Mesenchymal stem cell (in vitro differentiated cells and primary cell): ENCODE data around the gene FAM89B.

Experiments used
- DNase-seq: peaks from one replicate; pipeline ENCODE4 v3.0.0-alpha.2; 2013
- H2AFZ ChIP-seq: one replicate; pipeline ENCODE4 v1.6.1; 2013; ENCODE audit warnings: low read depth, mild to moderate bottlenecking, control low read depth, inconsistent platforms, low read length, moderate library complexity
- H2AK5ac ChIP-seq: 2 replicates; pipeline ENCODE4 v1.6.1; 2013; ENCODE audit warnings: low read length, moderate library complexity, mild to moderate bottlenecking, inconsistent platforms; ENCODE audit not compliant: severe bottlenecking
- H2BK120ac ChIP-seq: one replicate; pipeline ENCODE4 v1.6.1; 2013; ENCODE audit warnings: low read depth, mild to moderate bottlenecking, inconsistent platforms, low read length, moderate library complexity
- H2BK12ac ChIP-seq, 2 experiments: one replicate each; pipeline ENCODE4 v1.6.1; 2013; ENCODE audit warnings: inconsistent platforms in 2 of 2, low read length in 2 of 2, mild to moderate bottlenecking in 2 of 2, moderate library complexity in 2 of 2, control low read depth in 1 of 2
- H2BK15ac ChIP-seq: one replicate; pipeline ENCODE4 v1.6.1; 2013; ENCODE audit warnings: mild to moderate bottlenecking, low read depth, inconsistent platforms; ENCODE audit not compliant: poor library complexity, severe bottlenecking
- H2BK5ac ChIP-seq: 2 replicates; pipeline ENCODE4 v1.6.1; 2013; ENCODE audit warnings: low read depth, mild to moderate bottlenecking, low read length, control low read depth, inconsistent platforms; ENCODE audit not compliant: poor library complexity, severe bottlenecking
- H3K14ac ChIP-seq, 2 experiments: one replicate each; pipeline ENCODE4 v1.6.1; 2013; ENCODE audit warnings: inconsistent platforms in 2 of 2, low read length in 2 of 2, control low read depth in 1 of 2, mild to moderate bottlenecking in 1 of 2, moderate library complexity in 1 of 2
- H3K18ac ChIP-seq, 2 experiments: one replicate each; pipeline ENCODE4 v1.6.1; 2013; ENCODE audit warnings: inconsistent platforms in 2 of 2, low read length in 2 of 2, control low read depth in 1 of 2, low read depth in 1 of 2, mild to moderate bottlenecking in 1 of 2
- H3K23ac ChIP-seq, 2 experiments: one replicate each; pipeline ENCODE4 v1.6.1; 2013; ENCODE audit warnings: inconsistent platforms in 2 of 2, low read length in 2 of 2, mild to moderate bottlenecking in 2 of 2, moderate library complexity in 2 of 2, control low read depth in 1 of 2
- H3K27ac ChIP-seq: 2 replicates; pipeline ENCODE4 v1.5.1; 2013; ENCODE audit warnings: mild to moderate bottlenecking, moderate library complexity, low read length, control low read depth, inconsistent platforms; ENCODE audit not compliant: poor library complexity, severe bottlenecking
- H3K27me3 ChIP-seq, 2 experiments: 2 replicates each; pipeline versions ENCODE4 v1.6.1 to v1.7.0; 2013; ENCODE audit warnings: low read length in 2 of 2, mild to moderate bottlenecking in 2 of 2, moderate library complexity in 2 of 2, control low read depth in 1 of 2, inconsistent platforms in 1 of 2; ENCODE audit not compliant: control insufficient read depth in 1 of 2, insufficient read depth in 1 of 2
- H3K36me3 ChIP-seq, 2 experiments: 2 replicates each; pipeline versions ENCODE4 v1.6.1 to v1.7.0; 2013; ENCODE audit warnings: low read length in 2 of 2, control low read depth in 1 of 2, inconsistent platforms in 1 of 2, low read depth in 1 of 2, mild to moderate bottlenecking in 1 of 2; ENCODE audit not compliant: insufficient read depth in 2 of 2, control insufficient read depth in 1 of 2
- H3K4ac ChIP-seq, 2 experiments: one replicate each; pipeline ENCODE4 v1.6.1; 2013; ENCODE audit warnings: inconsistent platforms in 2 of 2, low read length in 2 of 2, mild to moderate bottlenecking in 2 of 2, moderate library complexity in 2 of 2, control low read depth in 1 of 2, low read depth in 1 of 2
- H3K4me1 ChIP-seq: 2 replicates; pipeline ENCODE4 v1.6.1; 2013; ENCODE audit warnings: low read depth, low read length, control low read depth; ENCODE audit not compliant: control insufficient read depth, insufficient read depth
- H3K4me2 ChIP-seq: 2 replicates; pipeline ENCODE4 v1.6.1; 2013; ENCODE audit warnings: low read length, mild to moderate bottlenecking, inconsistent platforms; ENCODE audit not compliant: poor library complexity, severe bottlenecking
- H3K4me3 ChIP-seq, 2 experiments: 2 replicates each; pipeline versions ENCODE4 v1.5.1 to v1.7.0; 2013; ENCODE audit warnings: low read length in 2 of 2, mild to moderate bottlenecking in 2 of 2, control low read depth in 1 of 2, low read depth in 1 of 2; ENCODE audit not compliant: insufficient read depth in 1 of 2
- H3K79me1 ChIP-seq: replicated peaks from 2 replicates; pipeline ENCODE4 v1.6.1; 2013; ENCODE audit warnings: mild to moderate bottlenecking, control low read depth, low read length, inconsistent platforms; ENCODE audit not compliant: poor library complexity, severe bottlenecking
- H3K9ac ChIP-seq: 2 replicates; pipeline ENCODE4 v1.7.0; 2013; ENCODE audit warnings: mild to moderate bottlenecking, low read length, moderate library complexity
- H3K9me3 ChIP-seq: 2 replicates; pipeline ENCODE4 v1.7.0; 2013; ENCODE audit warnings: mild to moderate bottlenecking, low read length; ENCODE audit not compliant: control insufficient read depth
- H4K8ac ChIP-seq: one replicate; pipeline ENCODE4 v1.6.1; 2013; ENCODE audit warnings: inconsistent platforms, mild to moderate bottlenecking, low read length, moderate library complexity
- H4K91ac ChIP-seq: one replicate; pipeline ENCODE4 v1.6.1; 2013; ENCODE audit warnings: mild to moderate bottlenecking, low read length, inconsistent platforms
- WGBS: methylation state at CpG from one replicate; pipeline ENCODE4 v1.1.7; 2013; ENCODE audit warnings: mixed read lengths; 5-methylcytosine and 5-hydroxymethylcytosine counted together

FAM89B gene

DNA sequence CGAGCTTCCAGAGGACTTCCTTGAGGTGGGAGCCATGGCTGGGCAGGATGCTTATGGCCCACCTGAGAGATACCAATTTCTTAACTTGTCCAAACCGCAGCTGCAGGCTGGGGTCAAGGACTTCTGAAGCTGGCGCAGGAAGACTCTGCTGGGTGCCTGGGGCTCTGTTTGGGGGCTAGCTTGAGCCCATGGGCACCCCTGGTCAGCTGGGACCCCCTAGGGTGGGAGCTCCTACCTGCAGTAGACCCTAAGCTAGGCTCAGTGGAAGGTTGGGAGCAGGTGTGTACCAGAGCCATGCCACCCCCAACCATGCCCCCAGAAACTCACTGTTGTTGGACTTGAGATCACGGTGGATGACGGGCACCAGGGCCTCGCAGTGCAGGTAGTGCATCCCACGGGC lies 40.4 kb downstream of the FAM89B start:
- Histone ChIP-seq H3K4ac (peak overlapping the region in 1 of 2 experiments; percentile 2), H2BK5ac (no peak overlapping the region), H4K91ac (peak overlapping the region; percentile 70), H2BK15ac (peak overlapping the region; percentile 9), H2AFZ (no peak overlapping the region), H3K27me3 (no peaks in the 10 kb centered on the region), H3K79me1 (peaks cover 10% of the 10 kb centered on the region), H3K9ac (peak overlapping the region; percentile 97), H2BK12ac (peak overlapping the region in 1 of 2 experiments; percentile 55), H3K18ac (peak overlapping the region in 1 of 2 experiments; percentile 34), H3K9me3 (no peaks in the 10 kb centered on the region), H3K36me3 (peaks cover 33 to 51% of the 10 kb centered on the region in 2 experiments), H3K23ac (peak overlapping the region in 1 of 2 experiments; percentile 83), H3K14ac (peak overlapping the region in 1 of 2 experiments; percentile 19), H3K4me2 (peak overlapping the region; percentile 67), H2BK120ac (no peak overlapping the region), H4K8ac (no peak overlapping the region), H3K27ac (peak overlapping the region; percentile 81), H3K4me1 (peaks cover 47% of the 10 kb centered on the region), H3K4me3 (peak overlapping the region; percentile 43 to 96), H2AK5ac (peak overlapping the region; percentile 41)
- no peak for DNase-seq
- WGBS = 97% methylated on average over 7 of the region's 7 CpGs

GRCh38 chr11:65613091-65613928 lies 41.0 kb downstream of the FAM89B start:
- DNase-seq = no peak
- WGBS = 53% methylated on average over 43 of the region's 43 CpGs
- H4K91ac ChIP-seq = peak overlapping the region; percentile 75
- peaks cover 4% of the 10 kb centered on the region for H3K79me1 ChIP-seq
- peak overlapping the region; percentile 68 to 95 for H3K4ac ChIP-seq
- peak overlapping the region; percentile 72 to 96 for H3K4me3 ChIP-seq
- H2BK15ac ChIP-seq = no peak overlapping the region
- peak overlapping the region; percentile 51 to 55 for H2BK12ac ChIP-seq
- H3K36me3 ChIP-seq = peaks cover 33 to 51% of the 10 kb centered on the region in 2 experiments
- no peak overlapping the region for H4K8ac ChIP-seq
- H2AFZ ChIP-seq = no peak overlapping the region
- peak overlapping the region in 1 of 2 experiments; percentile 83 for H3K23ac ChIP-seq
- peaks cover 48% of the 10 kb centered on the region for H3K4me1 ChIP-seq
- H2AK5ac ChIP-seq = peak overlapping the region; percentile 41
- peak overlapping the region; percentile 66 for H3K27ac ChIP-seq
- no peaks in the 10 kb centered on the region for H3K9me3 ChIP-seq
- H3K14ac ChIP-seq = peak overlapping the region; percentile 26 to 70
- peak overlapping the region; percentile 56 for H2BK120ac ChIP-seq
- H3K9ac ChIP-seq = peak overlapping the region; percentile 97
- H3K4me2 ChIP-seq = peak overlapping the region; percentile 67
- no peak overlapping the region for H2BK5ac ChIP-seq
- H3K18ac ChIP-seq = peak overlapping the region; percentile 64 to 77
- no peaks in the 10 kb centered on the region for H3K27me3 ChIP-seq

- DNase-seq = peak; percentile 100
- Histone ChIP-seq H3K4me2 (peak within 1 kb of the TSS; percentile 83), H3K9ac (peak within 1 kb of the TSS; percentile 97), H3K4me1 (peaks cover 58% of the 10 kb centered on the region), H3K27me3 (no peaks in the 10 kb centered on the region), H4K8ac (peak within 1 kb of the TSS; percentile 61), H2BK120ac (peak within 1 kb of the TSS; percentile 67), H2BK12ac (no peak within 1 kb of the TSS), H3K4ac (peak within 1 kb of the TSS; percentile 69 to 87), H2AFZ (no peak within 1 kb of the TSS), H2BK5ac (peak within 1 kb of the TSS; percentile 75), H3K23ac (no peak within 1 kb of the TSS), H3K4me3 (peak within 1 kb of the TSS; percentile 85 to 96), H3K79me1 (peaks cover 19% of the 10 kb centered on the region), H3K9me3 (no peaks in the 10 kb centered on the region), H3K27ac (peak within 1 kb of the TSS; percentile 90), H3K18ac (peak within 1 kb of the TSS; percentile 83 to 87), H3K14ac (peak within 1 kb of the TSS in 1 of 2 experiments; percentile 71), H3K36me3 (peaks cover 46 to 58% of the 10 kb centered on the region in 2 experiments), H2AK5ac (peak within 1 kb of the TSS; percentile 40), H4K91ac (peak within 1 kb of the TSS; percentile 77), H2BK15ac (no peak within 1 kb of the TSS)
- WGBS = under 1% methylated on average over 54 of the region's 55 CpGs
Observed at GRCh38 chr11:65615229-65615949, 43.1 kb downstream of the FAM89B start, which contains the start of gene PCNX3. TSS of gene PCNX3 (plus strand) at chr11:65615776. CDS start at chr11:65616312, 536 bp downstream.
